ENCODE results near the gene HMGCS2. TPM values are rescaled to one million over a fixed set of nuclear protein-coding genes. Genes with fewer than 3 reads are reported as not detected.

HMGCS2 gene
- total RNA-seq, 1 donor from 2014 or later, result not detected

GRCh38 chr1:119738100-119738720 is 30.5 kb downstream of the HMGCS2 start:
- intact Hi-C loops (cut with micrococcal nuclease), result no loop called here
- no peak for TF ChIP-seq CTCF (IDR thresholded peaks at IDR 0.05)
- no peak for ATAC-seq (ENCODE audit: low read depth)
- Mint-ChIP-seq H3K36me3 (ENCODE audit: low read depth) (peaks cover 9% of the 10 kb centered on the region), H3K4me1 (no peaks in the 10 kb centered on the region), H3K27ac (no peak overlapping the region), H3K9me3 (no peaks in the 10 kb centered on the region), H3K4me3 (no peak overlapping the region), H3K27me3 (no peaks in the 10 kb centered on the region)
- ChIA-PET POLR2A (no interaction called here), CTCF (no interaction called here)
- DNase-seq, result no peak

- Mint-ChIP-seq H3K27ac (no peak overlapping the region), H3K36me3 (ENCODE audit: low read depth) (peaks cover 9% of the 10 kb centered on the region)
- CTCF ChIA-PET, result no interaction called here
Measured at GRCh38 chr1:119737040-119737682, 31.5 kb downstream of the HMGCS2 start.

DNA sequence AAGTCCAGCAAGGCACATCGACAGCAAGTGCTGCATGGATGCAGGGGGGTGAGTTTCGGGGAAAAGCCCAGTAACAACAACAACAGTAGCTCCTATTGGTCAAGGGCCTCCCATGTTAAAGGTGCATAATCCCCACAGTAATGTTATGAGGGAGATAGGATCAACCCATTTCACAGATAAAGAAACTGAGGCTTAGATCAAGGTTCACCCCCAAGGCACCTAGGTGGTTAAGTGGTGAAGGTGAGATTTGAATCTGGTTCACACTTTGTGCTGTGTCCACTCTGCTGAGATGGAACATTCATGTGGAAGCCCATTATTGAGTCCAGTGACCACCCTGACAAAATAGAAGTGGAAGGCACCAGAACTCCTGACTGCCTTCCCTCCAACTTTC is 32.1 kb downstream of the HMGCS2 start:
- Mint-ChIP-seq H3K27me3 (no peaks in the 10 kb centered on the region), H3K9me3 (no peaks in the 10 kb centered on the region), H3K4me1 (no peaks in the 10 kb centered on the region), H3K4me3 (no peak overlapping the region), H3K36me3 (ENCODE audit: low read depth) (peaks cover 9% of the 10 kb centered on the region), H3K27ac (no peak overlapping the region)
- no peak for TF ChIP-seq CTCF (IDR thresholded peaks at IDR 0.05)
- CTCF ChIA-PET, result no interaction called here
- DNase-seq, result no peak
- intact Hi-C loops (cut with micrococcal nuclease), result no loop called here
- POLR2A ChIA-PET, result no interaction called here
- ATAC-seq (ENCODE audit: low read depth), result no peak

More at GRCh38 chr1:119737040-119737682, 31.5 kb downstream of the HMGCS2 start:
- intact Hi-C loops (cut with micrococcal nuclease), result no loop called here
- no peaks in the 10 kb centered on the region for H3K9me3 Mint-ChIP-seq
- no peak for TF ChIP-seq CTCF (IDR thresholded peaks at IDR 0.05)
- H3K27me3 Mint-ChIP-seq, result no peaks in the 10 kb centered on the region
- no peaks in the 10 kb centered on the region for H3K4me1 Mint-ChIP-seq
- ATAC-seq (ENCODE audit: low read depth), result no peak
- DNase-seq, result no peak
- POLR2A ChIA-PET, result no interaction called here
- no peak overlapping the region for H3K4me3 Mint-ChIP-seq

DNA sequence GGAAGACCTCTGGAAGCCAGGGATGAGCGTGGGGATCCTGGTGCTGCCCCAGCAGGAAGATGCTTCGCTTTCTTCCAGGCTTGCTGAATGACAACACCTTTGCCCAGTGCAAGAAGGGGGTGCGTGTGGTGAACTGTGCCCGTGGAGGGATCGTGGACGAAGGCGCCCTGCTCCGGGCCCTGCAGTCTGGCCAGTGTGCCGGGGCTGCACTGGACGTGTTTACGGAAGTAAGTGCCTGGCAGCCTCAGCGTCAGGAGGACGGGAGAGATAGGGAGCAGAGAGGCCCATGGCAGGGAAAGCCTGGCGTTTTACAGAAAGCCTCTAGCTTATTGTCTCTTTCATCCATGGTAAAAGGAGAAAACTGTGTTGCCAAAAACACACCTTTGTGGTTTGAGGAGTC is 33.5 kb downstream of the HMGCS2 start:
- POLR2A ChIA-PET, result no interaction called here
- no peak overlapping the region for H3K4me3 Mint-ChIP-seq
- no peak for ATAC-seq (ENCODE audit: low read depth)
- H3K4me1 Mint-ChIP-seq, result no peaks in the 10 kb centered on the region
- peaks cover 9% of the 10 kb centered on the region for H3K36me3 Mint-ChIP-seq (ENCODE audit: low read depth)
- DNase-seq, result no peak
- CTCF ChIA-PET, result no interaction called here
- H3K9me3 Mint-ChIP-seq, result no peaks in the 10 kb centered on the region
- no peaks in the 10 kb centered on the region for H3K27me3 Mint-ChIP-seq
- no peak for TF ChIP-seq CTCF (IDR thresholded peaks at IDR 0.05)
- H3K27ac Mint-ChIP-seq, result no peak overlapping the region
- intact Hi-C loops (cut with micrococcal nuclease), result no loop called here

DNA sequence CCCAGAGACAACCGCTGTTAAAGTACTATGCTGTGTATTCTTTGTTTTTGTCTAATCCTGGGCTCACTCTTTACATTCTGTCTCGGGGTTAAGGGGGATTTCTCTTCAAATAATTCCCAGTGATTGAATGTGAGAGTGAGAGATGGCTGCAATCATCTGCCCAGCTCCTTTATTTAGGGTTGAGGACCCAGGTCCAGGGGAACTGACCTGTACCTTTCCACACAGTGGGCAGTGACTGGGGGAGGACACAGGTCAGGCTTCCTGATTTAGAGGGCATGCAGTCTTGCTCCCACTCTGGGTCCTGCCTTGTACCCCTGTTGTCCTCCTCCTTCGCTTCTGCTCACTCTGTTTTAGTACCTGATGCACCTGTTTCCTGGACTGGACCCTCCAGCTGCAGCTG is 35.0 kb downstream of the HMGCS2 start:
- intact Hi-C loops (cut with micrococcal nuclease), result no loop called here
- H3K4me3 Mint-ChIP-seq, result no peak overlapping the region
- no peak for ATAC-seq (ENCODE audit: low read depth)
- H3K4me1 Mint-ChIP-seq, result no peaks in the 10 kb centered on the region
- DNase-seq, result no peak
- ChIA-PET CTCF (interaction anchor here (1.7 kb wide), 1 partner anchor 10 kb away, joined by 4 read pairs; no protein-coding TSS in a partner anchor), POLR2A (no interaction called here)
- no peaks in the 10 kb centered on the region for H3K27me3 Mint-ChIP-seq
- H3K9me3 Mint-ChIP-seq, result no peaks in the 10 kb centered on the region
- H3K36me3 Mint-ChIP-seq (ENCODE audit: low read depth), result peaks cover 14% of the 10 kb centered on the region
- H3K27ac Mint-ChIP-seq, result no peak overlapping the region
- TF ChIP-seq CTCF (IDR thresholded peaks at IDR 0.05), result no peak

Measured in activated B cell treated with CpG ODN at 0.5 μM for 24 hours (primary cell).